ENCODE measurements around the gene ELAVL2.

ELAVL2 gene

GRCh38 chr9:23821375-23822181 is 4.5 kb downstream of the ELAVL2 start:
- DNase-seq (ENCODE audit: low read depth in 2 of 2): no peak

DNA sequence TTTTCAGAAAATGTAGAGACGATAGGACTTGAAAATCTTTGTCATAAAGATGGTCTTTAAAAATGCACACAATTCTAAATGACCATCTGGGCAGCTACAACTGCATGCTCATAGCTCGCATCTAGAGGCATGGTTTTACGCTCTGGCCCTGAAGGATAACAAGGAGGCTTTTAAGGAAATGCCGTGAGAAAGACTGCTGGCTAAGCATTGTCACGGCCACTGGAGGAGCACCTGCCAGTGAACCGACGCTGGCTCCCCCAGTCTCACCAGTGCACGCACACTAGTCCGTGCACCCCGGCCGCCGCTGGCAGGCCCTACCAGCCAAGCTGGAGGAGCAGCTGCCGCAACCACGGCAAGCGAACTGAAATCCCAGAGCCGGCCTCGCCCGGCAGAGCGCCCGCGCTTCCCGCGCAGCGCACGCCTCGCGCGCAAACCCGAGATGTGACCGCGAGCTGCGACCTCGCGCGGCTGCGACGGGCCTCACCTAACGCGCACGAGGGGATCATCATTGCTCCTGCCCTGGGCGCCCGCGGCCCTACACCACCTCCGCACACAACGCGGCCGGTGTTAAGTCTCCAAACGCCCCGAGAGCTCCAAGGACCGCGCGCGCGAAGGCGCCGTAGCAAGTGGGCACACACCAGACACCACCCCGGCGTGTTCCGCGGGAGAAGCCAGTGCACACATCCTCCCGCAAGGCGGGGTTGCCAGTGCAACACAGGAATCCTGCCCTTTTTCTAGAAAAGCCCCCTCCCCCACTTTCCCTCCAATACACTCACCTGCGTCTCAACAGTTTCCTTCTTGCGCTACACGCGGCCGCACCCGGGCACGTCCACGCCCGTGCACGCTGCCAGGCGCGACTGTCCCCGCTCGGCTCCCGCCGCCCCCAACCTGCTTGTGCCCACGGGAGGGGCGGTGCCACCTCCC is 5.3 kb downstream of the ELAVL2 start:
- no peak for DNase-seq (ENCODE audit: low read depth in 2 of 2)

GRCh38 chr9:23819403-23819802 is 6.6 kb downstream of the ELAVL2 start:
- DNase-seq (ENCODE audit: low read depth in 2 of 2): no peak

GRCh38 chr9:23814243-23814642 is 11.8 kb downstream of the ELAVL2 start:
- no peak for DNase-seq (ENCODE audit: low read depth in 2 of 2)

- DNase-seq (ENCODE audit: low read depth in 2 of 2): no peak
Measured at GRCh38 chr9:23812673-23813072, 13.4 kb downstream of the ELAVL2 start.

DNA sequence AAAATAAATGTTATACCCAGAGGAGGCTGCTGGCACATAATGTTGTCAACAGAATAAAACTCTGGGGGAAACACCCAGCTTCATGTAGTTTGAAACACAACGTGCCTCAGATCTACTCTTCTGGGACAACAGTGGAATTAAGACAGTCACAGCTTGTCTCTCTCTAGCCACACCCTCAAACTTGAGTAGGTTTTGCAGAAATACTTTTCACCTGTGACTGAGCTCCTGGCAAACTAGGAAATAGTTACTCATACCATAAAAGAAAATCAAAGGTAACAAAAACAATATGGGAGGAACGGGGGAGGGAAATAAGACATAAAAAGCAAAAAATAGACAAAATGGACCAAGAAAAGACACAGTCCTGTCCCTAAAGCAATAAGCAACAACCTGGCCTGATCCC is 14.4 kb downstream of the ELAVL2 start:
- no peak for DNase-seq (ENCODE audit: low read depth in 2 of 2)

DNA sequence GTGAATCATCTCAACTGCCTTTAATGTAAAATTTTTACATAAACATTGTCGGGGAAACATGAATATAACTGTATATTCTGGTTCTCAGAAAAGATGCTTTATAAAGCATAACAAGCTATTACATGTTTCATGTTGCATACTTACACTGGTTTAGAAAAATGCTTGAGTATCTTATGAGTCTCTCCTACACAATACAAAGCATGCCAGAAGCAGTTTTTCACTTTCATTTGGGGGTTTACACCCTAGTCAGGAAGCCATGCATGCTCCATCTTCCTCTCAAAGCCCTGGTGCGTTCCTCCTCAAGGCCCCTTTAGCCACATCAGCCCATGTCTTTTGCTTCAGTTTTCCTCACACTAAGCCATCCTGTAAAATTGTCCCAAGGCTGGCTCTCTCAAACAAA is 22.8 kb downstream of the ELAVL2 start:
- no peak for DNase-seq (ENCODE audit: low read depth in 2 of 2)

DNA sequence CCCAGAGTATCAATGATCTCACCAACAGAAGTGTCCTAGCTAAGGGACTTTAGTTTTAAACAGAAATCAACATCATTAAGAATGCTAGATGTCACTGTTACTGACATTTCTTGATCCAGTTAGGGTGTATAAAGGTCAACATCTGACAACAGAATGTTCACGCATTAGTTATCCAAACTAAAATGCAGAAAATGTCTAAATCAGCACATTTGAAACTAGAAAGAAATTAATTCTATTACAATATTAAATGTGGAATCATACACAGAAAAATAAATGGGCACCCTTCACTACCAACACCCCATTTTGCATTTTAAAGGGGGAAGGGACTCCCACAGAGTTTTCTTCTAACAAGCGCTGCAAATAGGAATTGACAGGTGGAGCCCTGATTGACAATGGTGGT is 24.5 kb downstream of the ELAVL2 start:
- no peak for DNase-seq (ENCODE audit: low read depth in 2 of 2)

DNA sequence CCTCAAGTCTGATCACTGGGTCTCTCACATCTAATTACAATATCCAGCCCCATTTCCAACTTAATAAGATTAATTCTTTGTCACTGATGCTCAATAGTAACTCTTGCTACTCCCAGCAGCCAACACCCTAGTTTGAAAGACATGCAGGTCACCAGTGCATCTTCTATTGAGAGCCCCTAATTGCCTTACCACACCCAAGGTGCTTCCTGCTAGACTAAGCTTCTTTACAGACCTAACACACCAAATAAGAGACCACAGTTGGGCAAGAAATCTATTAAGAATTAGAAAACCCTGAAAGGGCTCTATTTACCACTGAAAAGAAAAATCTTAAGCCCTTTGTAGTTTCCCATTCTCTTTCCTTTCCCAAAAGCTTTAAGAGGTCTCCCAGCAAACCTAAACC is 26.5 kb downstream of the ELAVL2 start:
- no peak for DNase-seq (ENCODE audit: low read depth in 2 of 2)

DNA sequence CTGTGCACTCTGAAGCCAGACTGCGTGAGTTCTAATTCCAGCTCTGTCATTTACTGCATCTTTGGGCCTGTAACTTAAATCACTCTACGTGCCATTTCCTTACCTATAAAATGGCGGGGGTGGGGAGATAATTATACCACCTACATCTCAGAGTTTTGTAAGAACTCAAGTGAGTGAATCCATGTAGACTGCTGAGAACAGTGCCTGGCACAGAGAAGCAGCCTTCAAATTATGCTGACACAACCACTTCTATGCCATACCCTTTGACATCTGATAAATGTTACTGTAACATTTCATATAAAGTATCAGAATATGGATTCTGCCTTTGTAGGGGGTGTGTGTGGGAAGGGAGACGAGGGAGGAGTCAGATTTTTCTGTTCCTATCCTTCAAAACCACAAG is 27.7 kb downstream of the ELAVL2 start:
- no peak for DNase-seq (ENCODE audit: low read depth in 2 of 2)

DNA sequence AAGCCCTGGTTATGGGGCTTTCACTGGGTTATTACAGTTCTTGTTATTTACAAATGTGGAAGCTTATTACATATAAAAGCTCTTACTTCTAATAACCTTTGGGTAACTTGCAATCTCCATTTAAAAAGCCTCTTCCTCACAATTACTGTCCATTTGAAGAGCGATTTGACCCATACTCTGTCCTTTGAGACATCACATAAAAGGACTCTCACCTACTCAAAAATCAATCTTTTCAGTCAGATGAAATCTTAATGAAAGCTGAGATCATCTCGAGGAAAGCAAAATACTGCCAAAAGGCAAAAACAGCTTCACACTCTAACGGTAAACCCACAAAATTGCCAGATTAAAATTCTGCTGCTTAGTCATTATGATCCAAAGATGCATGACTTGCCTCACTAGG is 29.8 kb downstream of the ELAVL2 start:
- DNase-seq (ENCODE audit: low read depth in 2 of 2): no peak

DNA sequence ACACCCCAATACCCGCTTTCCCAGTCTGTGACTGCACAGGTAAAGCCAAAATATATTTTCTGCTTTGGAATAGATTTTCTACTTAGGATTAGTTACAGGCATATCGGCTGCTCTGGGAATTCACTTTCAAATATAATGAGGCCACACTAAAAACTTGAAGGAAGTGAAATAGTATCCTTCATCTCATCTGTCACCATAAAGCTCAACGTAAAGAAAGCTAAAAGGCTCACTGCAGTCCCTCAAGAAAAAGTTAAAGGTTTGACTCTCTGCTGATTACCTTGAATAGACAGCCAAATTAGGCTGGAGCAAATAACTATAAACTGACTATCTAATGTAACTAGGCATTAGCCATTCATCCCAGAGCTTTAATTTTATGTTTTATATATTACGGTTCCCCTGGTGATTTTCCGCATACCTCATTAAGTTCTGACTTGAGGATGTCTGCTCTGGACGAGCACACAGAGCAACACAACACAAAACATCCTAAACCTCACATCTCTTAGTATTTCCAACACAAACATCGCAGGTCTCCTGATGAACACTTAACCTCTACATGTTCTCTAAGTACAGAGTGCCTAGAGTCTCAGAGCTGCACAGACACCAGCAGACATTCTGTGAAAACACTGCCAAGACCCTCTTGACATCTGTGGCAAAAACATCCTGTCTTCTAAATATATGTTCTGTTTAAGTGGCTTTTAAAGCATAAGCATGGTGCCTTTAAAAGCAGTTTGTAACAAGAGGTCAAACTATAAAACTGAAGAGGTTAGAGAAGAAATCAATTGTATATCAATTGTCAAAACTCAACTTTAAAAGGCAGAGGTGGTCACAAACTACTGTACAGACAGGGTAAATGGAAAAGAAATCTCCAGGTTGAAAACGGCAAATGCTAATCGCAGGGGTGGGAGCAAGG is 35.4 kb downstream of the ELAVL2 start:
- DNase-seq (ENCODE audit: low read depth in 2 of 2): no peak

- no peak for DNase-seq (ENCODE audit: low read depth in 2 of 2)
Measured at GRCh38 chr9:23789529-23790254, 36.3 kb downstream of the ELAVL2 start.

GRCh38 chr9:23784962-23785361 is 41.1 kb downstream of the ELAVL2 start:
- no peak for DNase-seq (ENCODE audit: low read depth in 2 of 2)

- DNase-seq (ENCODE audit: low read depth in 2 of 2): no peak
Measured at GRCh38 chr9:23783509-23783908, 42.5 kb downstream of the ELAVL2 start.

GRCh38 chr9:23779220-23779619 is 46.8 kb downstream of the ELAVL2 start:
- DNase-seq (ENCODE audit: low read depth in 2 of 2): no peak

DNA sequence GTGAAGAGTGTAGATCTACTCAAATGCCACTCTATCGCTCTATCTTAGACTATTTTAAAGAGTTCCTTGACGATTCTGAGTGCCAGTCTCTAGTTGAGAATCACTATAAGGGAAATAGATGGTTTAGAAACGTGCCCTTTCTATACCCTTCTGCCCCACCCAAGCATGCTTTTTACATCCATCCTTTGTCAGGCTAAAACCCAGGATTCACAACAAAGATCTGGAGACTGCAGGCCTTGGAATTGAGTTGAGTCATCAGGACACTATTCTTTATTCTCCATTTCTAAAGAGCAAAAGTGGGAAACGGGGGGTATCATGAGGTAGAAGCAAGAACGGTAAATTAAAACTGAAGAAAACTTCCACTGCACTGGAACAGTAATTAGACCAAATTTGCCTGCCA is 48.7 kb downstream of the ELAVL2 start:
- no peak for DNase-seq (ENCODE audit: low read depth in 2 of 2)

DNA sequence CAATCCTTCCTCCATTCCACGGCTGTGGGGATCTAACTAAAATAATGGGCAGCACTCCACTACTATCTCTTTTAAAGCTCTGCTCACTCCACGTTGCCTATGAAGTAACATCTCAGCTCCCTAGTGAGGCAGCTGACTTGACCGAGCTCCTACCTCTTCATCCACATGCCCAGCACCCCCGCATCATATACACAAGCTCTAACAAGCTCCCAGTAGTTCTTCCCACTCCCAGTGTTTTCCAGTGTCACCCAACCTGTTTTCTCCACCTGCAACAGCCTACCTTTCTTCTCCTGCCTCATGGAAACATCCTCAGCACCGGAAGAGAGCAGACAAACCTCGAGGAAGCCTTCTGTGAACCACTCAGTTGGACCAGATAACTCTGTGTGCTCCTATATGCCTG is 50.5 kb downstream of the ELAVL2 start:
- no peak for DNase-seq (ENCODE audit: low read depth in 2 of 2)

DNA sequence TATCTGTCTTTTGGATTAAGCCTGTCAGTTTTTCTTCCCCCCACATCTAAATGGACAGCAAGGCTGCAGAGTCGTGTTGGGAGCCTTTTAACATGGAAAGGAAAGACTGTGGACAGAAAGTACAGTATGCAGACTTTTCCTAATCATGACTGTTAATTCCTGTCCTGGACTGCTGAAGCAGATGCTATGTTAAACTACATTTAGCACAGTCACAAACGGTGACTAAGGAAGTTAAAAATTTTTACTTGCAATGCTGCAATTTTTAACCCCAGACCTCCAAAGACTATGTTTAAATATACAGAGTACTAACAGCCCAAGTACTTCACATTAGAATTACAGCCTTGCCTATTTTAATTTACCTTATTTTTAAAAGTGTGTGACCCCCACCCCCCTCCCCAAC is 51.8 kb downstream of the ELAVL2 start:
- DNase-seq (ENCODE audit: low read depth in 2 of 2): no peak

GRCh38 chr9:23772385-23772783 is 53.7 kb downstream of the ELAVL2 start:
- no peak for DNase-seq (ENCODE audit: low read depth in 2 of 2)

- DNase-seq (ENCODE audit: low read depth in 2 of 2): no peak
Measured at GRCh38 chr9:23771746-23772384, 54.2 kb downstream of the ELAVL2 start.
